GM19193 (cell line): ENCODE data around the gene CCN5.

Experiments used
- POLR2A ChIP-seq: IDR thresholded peaks from 4 replicates; pipeline ENCODE4 v1.6.1; 2011; ENCODE audit not compliant: insufficient read depth, insufficient read length; ENCODE audit errors: extremely low read depth

The CCN5 gene

DNA sequence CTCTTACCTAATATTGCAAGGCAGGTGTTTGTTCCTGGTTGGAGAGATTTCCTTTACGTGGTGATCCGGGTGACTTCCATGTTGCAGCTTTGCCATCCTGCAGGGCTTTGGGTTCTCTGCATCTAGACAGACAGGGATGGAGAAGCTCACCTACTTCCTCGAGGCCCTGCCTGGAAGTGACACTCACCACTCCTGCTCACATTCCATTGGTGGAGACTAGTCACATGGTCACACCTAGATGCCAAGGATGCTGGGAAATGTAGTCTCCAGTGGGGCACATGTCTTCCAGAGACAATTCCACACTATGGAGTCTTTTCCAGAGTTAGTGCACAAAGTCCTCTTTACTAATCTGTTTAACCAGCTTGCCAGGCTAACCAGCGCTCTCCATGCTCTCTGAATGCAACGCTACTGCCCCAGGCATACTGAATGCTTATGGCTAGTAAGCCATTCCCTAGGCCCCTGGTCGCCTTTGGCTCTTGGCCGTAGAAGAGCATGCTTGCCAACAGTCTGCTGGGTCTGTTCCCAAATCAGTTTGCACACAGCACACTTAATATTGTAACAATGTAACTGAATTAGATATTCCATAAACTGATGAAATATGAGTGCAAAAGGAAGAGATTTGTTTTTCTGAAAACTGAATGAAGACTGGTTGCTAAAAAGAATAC lies 23.8 kb downstream of the CCN5 start:
- no peak for TF ChIP-seq POLR2A

GRCh38 chr20:44739942-44740341 lies 24.8 kb downstream of the CCN5 start:
- no peak for TF ChIP-seq POLR2A

DNA sequence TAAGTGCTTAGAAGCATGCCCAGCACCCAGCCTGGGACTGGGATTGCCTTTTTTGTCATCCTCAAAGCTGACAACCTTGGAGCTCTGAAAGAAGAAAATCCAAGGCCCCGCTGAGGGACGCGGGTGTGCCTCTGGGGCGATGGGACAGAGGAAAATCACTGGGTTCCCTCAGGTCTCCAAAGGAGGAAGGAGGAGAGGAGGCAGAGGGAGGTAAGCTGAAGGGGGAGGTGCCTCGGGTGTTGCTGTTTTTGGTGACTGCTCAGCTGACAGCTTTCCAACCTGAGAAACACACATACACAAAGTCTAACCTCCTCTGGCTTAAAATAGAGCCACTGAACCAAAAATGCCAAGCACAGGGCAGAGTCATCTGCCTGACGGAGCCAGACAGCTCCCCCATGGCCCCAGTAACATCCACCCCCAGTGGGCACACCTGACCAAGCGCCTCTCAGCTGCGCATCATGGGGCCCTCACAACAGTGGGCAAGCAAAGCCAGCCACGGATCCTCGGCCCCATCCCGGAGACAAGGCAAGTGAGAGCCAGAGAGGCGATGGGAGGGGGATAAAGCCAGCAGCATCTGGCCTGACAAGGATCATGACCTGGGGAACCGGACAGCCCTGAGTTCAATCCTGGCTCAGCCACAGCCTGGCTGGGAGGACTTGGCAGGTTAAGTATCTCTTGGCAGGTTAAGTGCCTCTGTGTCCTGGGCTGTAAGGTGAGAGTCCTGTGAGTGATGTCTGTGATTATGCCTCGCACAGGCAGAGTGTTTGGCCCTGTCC lies 27.3 kb downstream of the CCN5 start:
- no peak for TF ChIP-seq POLR2A

GRCh38 chr20:44743080-44743701 lies 28.0 kb downstream of the CCN5 start:
- no peak for TF ChIP-seq POLR2A

DNA sequence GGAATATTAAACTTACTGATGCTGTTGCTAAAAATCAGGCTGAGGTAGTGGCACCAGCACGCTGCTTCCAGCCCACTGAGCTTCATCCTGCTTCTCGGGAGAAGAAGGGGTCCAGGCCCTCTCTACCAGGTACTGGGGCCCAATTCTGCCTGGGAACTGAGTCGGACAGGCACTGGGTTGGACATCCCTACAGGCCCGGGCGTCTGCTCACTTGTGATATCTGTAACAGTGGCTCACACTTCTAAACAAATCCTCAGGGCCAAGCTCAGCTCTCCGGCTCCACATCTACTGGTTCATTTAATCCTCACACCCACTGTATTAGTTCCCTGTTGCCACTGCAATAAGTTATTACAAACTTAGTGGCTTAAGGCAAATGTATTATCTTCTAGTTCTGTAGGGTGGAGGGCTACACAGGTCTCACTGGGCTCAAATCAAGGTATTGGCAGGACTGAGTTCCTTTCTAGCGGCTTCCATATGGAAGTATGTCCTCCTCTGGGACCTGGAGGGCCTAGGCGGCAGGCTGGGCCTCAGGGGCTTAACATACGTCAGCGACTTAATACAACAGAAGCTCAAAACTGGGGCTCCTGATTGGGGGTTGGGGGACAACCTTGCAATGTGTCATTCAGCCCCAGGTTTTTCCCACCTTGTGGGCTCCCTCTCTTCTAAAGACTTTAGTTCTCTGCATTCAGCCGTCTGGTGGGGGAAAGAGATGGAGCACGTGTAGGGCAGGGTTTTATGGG lies 28.9 kb downstream of the CCN5 start:
- no peak for TF ChIP-seq POLR2A

DNA sequence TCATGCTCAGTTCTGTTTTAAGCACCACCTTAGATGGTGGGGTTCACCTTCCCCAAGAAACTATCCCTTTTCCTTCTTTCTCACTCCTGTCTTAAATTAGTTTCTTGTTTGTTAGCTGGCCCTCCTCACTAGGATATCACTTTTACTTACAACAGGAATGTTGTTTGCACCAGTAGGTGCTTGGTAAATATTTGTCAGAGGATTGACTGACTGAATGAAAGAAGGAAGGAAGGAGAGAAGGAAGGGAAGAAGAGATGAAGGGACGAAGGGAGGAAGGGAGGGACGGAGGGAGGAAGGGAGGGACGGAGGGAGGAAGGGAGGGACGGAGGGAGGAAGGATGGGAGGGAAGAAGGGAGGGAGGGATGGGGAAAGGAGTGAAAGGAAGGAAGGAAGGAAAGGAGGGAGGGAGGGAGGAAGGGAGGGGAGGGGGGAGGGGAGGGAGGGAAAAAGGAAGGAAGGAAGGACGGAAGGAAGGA lies 30.0 kb downstream of the CCN5 start:
- no peak for TF ChIP-seq POLR2A

DNA sequence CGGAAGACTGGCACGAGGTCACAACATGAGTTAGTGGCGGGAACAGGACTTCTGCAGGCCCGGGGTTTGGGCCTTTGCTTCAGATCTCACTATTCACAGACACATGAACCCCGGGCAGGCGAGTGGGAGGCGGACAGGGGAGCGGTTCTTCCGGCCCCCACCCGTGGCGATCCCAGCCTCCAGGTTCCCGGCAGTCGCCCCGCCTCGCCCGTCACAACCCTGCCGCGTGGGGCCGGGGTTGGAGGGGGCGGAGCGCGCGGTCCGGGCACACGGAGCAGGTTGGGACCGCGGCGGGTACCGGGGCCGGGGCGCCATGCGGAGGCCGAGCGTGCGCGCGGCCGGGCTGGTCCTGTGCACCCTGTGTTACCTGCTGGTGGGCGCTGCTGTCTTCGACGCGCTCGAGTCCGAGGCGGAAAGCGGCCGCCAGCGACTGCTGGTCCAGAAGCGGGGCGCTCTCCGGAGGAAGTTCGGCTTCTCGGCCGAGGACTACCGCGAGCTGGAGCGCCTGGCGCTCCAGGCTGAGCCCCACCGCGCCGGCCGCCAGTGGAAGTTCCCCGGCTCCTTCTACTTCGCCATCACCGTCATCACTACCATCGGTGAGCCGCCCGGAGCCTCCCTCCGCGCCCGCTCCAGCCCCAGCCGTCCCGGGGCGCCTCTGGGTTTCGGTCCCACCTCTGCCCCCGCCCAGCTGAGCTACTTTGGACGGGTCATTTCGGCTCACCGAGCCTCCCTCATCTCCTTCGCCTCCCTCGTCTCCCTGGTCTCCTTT lies 30.6 kb downstream of the CCN5 start, which contains the start of gene KCNK15:
Gene KCNK15, plus strand, starts transcription at position 268 of the 769 bp plus-strand sequence. Its CDS starts 46 bp downstream, at position 314.
- no peak for TF ChIP-seq POLR2A

- no peak for TF ChIP-seq POLR2A
These were observed 31.4 kb downstream of the CCN5 start for GRCh38 chr20:44746367-44747165.

DNA sequence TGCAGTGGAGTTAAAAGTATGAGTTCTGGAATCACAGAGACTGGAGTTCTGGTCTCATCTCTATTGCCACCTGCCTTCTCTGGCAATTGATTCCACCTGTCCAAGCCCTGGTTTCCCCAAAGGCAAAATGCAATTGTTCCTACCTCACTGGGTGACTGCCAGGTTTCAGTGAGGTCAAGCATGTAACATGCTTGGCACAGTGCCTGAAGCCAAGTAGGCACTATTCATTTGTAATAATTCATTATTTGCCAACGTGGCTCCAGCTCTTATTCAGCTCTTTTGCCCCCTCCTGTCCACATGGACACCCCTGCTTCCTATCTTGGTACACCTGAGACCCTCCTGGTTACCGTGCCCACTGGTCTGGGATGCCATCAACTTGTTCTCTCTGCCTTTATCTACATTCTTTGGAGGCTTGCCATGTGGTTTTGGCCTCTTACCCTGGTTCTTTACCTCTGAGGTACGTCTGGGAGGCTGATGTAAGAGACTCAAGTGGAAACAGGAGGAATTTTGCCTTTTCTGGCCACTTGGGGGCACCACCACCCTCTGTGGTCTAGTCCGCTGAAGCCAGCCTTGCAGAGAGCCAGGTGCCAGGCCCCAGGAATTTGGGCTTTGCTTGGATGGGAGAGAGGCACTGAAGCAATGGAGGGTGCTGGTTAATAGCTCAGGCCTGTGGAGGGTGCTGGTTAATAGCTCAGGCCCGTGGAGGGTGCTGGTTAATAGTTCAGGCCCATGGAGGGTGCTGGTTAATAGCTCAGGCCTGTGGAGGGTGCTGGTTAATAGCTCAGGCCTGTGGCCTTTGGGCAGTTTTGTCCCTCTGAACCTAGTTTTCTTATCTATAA lies 32.2 kb downstream of the CCN5 start:
- no peak for TF ChIP-seq POLR2A

DNA sequence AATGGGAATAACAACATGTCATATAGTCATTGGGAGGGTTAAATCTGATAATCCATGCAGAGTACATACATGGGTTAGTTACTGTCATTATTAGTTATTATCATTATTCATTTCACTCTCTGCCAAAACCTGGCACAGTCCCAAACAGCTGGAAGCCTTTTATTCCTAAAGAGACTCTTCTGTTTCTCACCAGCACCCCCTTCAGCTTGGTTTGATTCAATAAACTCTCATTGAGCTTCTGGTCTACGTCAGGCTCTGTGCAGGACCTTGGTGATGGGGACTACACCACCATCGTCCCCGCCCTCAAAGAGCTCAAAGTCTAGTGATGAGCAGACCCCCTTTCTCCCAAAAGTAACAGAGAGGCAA lies 32.8 kb downstream of the CCN5 start:
- no peak for TF ChIP-seq POLR2A

DNA sequence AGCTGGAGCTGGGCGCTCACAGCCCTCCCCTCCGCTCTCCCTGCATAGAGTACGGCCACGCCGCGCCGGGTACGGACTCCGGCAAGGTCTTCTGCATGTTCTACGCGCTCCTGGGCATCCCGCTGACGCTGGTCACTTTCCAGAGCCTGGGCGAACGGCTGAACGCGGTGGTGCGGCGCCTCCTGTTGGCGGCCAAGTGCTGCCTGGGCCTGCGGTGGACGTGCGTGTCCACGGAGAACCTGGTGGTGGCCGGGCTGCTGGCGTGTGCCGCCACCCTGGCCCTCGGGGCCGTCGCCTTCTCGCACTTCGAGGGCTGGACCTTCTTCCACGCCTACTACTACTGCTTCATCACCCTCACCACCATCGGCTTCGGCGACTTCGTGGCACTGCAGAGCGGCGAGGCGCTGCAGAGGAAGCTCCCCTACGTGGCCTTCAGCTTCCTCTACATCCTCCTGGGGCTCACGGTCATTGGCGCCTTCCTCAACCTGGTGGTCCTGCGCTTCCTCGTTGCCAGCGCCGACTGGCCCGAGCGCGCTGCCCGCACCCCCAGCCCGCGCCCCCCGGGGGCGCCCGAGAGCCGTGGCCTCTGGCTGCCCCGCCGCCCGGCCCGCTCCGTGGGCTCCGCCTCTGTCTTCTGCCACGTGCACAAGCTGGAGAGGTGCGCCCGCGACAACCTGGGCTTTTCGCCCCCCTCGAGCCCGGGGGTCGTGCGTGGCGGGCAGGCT lies 35.1 kb downstream of the CCN5 start:
- no peak for TF ChIP-seq POLR2A
